Measurements from ENCODE around the gene TMEM150C. TPM values are rescaled to one million over a fixed set of nuclear protein-coding genes. Genes with fewer than 3 reads are reported as not detected.

Gene TMEM150C
- total and polyA plus RNA-seq, 11 donors = 6.2 to 22.9 (median 12.6) TPM

- intact Hi-C loops (cut with DNase I) = no loop called here
- no peak overlapping the region for H3K27ac ChIP-seq
- H3K4me1 ChIP-seq = peaks cover 0 to 7% (median 1%) of the 10 kb centered on the region in 12 donors
- peaks cover 0 to 9% (median 0%) of the 10 kb centered on the region in 9 donors for H3K36me3 ChIP-seq
- DNase-seq (no peak), ATAC-seq (no peak)
- no peaks in the 10 kb centered on the region for H3K27me3 ChIP-seq
- H3K9me3 ChIP-seq = no peaks in the 10 kb centered on the region
- TF ChIP-seq CTCF (IDR thresholded peaks at IDR 0.05) (no peak), POLR2A (IDR thresholded peaks at IDR 0.05) (no peak)
- H3K4me3 ChIP-seq = no peak overlapping the region
- WGBS, 4 donors = 95 to 100% (median 100%) methylated on average over 1 of the region's 1 CpG
These were observed 72.7 kb downstream of the TMEM150C start for GRCh38 chr4:82489076-82489475.

DNA sequence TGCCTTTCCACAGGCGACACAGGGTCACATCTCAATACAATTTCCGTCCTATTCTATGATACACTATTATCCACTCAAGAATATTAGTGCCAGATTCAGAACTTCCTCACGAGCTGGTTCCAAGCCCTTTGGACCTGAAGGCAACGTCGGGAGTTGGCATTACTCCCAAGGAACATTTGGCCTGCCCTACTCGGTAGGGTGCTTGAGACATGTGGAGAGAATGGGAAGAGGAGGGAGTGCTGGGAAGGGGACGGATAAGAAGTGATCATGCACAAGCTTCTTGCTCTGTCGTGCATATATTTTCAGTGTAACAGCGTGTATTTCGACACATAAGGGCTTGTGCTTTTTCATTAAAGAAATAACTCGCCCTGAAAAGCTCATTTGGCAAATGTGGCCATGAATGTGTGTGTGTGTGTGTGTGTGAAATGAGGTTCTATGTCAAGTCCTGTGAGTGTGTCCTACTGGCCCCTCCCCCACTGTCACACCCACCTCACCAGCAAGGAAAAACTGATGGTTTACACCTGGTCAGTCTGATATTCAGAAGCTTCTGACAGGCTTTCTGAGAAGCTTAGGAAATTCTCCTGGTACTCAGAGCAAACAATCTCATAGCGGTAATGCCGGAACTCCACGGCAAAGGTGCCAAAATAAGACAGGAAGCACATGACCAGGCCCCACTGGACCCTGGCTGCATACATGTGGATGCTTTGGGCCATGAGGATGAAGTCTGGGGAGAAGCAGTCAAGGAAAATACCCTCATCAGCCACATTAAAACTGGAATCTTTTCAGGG lies 76.6 kb downstream of the TMEM150C start:
- intact Hi-C loops (cut with DNase I) = no loop called here
- peaks cover 0 to 7% (median 1%) of the 10 kb centered on the region in 12 donors for H3K4me1 ChIP-seq
- no peaks in the 10 kb centered on the region for H3K27me3 ChIP-seq
- WGBS, 4 donors = 62 to 74% (median 69%) methylated on average over 14 of the region's 14 CpGs
- ATAC-seq = peak in 3 of 4 donors; percentile 31 to 70 (median 56)
- no peak overlapping the region for H3K4me3 ChIP-seq
- H3K9me3 ChIP-seq = no peaks in the 10 kb centered on the region
- peak in 2 of 5 donors; percentile 32 to 57 for DNase-seq
- H3K36me3 ChIP-seq = peaks cover 0 to 9% (median 0%) of the 10 kb centered on the region in 9 donors
- TF ChIP-seq POLR2A (IDR thresholded peaks at IDR 0.05) = no peak
- TF ChIP-seq CTCF (IDR thresholded peaks at IDR 0.05) = no peak
- no peak overlapping the region for H3K27ac ChIP-seq

GRCh38 chr4:82482387-82482786 lies 79.4 kb downstream of the TMEM150C start:
- Histone ChIP-seq H3K9me3 (no peaks in the 10 kb centered on the region), H3K36me3 (no peaks in the 10 kb centered on the region), H3K4me3 (no peak overlapping the region), H3K27ac (no peak overlapping the region), H3K4me1 (peaks cover 0 to 7% (median 1%) of the 10 kb centered on the region in 12 donors), H3K27me3 (no peaks in the 10 kb centered on the region)
- WGBS, 4 donors = 74 to 92% (median 88%) methylated on average over 6 of the region's 6 CpGs
- no peak for DNase-seq
- ATAC-seq = no peak
- intact Hi-C loops (cut with DNase I) = no loop called here
- no peak for TF ChIP-seq CTCF (IDR thresholded peaks at IDR 0.05)
- TF ChIP-seq POLR2A (IDR thresholded peaks at IDR 0.05) = no peak

GRCh38 chr4:82481506-82481840 lies 80.3 kb downstream of the TMEM150C start:
- no peaks in the 10 kb centered on the region for H3K27me3 ChIP-seq
- intact Hi-C loops (cut with DNase I) = no loop called here
- no peak overlapping the region for H3K4me3 ChIP-seq
- no peak overlapping the region for H3K27ac ChIP-seq
- no peaks in the 10 kb centered on the region for H3K9me3 ChIP-seq
- TF ChIP-seq POLR2A (IDR thresholded peaks at IDR 0.05) (no peak), CTCF (IDR thresholded peaks at IDR 0.05) (no peak)
- DNase-seq (no peak), ATAC-seq (no peak)
- H3K36me3 ChIP-seq = no peaks in the 10 kb centered on the region
- H3K4me1 ChIP-seq = peaks cover 0 to 7% (median 1%) of the 10 kb centered on the region in 12 donors
- WGBS, 4 donors = 68 to 84% (median 75%) methylated on average over 6 of the region's 6 CpGs

All from heart left ventricle (tissue), 16 donors.